ENCODE measurements around the gene CHRND. TPM values are rescaled to one million over a fixed set of nuclear protein-coding genes. Genes with fewer than 3 reads are reported as not detected.

Gene CHRND
- total and polyA plus RNA-seq, 2 of the 8 experiments (the other 6 are each of a cell fraction or from before 2014, with no cell fraction given): 0.24 TPM; not detected in 1

DNA sequence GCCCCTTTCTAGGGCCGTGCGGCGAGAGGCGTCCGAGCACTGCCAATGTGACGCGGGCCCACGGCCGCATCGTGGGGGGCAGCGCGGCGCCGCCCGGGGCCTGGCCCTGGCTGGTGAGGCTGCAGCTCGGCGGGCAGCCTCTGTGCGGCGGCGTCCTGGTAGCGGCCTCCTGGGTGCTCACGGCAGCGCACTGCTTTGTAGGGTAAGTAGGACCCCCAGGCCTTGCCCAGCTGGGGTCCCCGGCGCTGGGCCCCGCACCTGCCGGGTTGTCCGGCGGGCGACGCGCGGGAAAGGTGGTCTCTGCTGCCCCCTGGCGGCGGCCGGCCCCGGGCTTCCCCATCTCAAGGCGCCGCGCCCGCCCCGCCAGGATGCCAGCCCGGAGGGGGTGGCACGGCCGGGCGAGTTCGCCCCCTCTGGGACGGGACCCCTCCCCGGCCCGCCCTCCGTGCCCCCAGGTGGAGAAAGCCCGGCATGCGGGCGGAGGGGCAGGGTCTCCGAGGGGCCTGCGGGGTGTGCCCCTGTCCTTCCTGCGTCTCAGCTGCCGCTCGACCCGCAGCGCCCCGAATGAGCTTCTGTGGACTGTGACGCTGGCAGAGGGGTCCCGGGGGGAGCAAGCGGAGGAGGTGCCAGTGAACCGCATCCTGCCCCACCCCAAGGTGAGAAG, 3.9 kb upstream of the CHRND start (continued):
- TF ChIP-seq, protein P1, sequence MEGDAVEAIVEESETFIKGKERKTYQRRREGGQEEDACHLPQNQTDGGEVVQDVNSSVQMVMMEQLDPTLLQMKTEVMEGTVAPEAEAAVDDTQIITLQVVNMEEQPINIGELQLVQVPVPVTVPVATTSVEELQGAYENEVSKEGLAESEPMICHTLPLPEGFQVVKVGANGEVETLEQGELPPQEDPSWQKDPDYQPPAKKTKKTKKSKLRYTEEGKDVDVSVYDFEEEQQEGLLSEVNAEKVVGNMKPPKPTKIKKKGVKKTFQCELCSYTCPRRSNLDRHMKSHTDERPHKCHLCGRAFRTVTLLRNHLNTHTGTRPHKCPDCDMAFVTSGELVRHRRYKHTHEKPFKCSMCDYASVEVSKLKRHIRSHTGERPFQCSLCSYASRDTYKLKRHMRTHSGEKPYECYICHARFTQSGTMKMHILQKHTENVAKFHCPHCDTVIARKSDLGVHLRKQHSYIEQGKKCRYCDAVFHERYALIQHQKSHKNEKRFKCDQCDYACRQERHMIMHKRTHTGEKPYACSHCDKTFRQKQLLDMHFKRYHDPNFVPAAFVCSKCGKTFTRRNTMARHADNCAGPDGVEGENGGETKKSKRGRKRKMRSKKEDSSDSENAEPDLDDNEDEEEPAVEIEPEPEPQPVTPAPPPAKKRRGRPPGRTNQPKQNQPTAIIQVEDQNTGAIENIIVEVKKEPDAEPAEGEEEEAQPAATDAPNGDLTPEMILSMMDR (IDR thresholded peaks at IDR 0.05; ENCODE audit: control extremely low read depth in 1 of 3, insufficient read depth in 1 of 3, low read depth in 1 of 3, low read length in 3 of 3): peak in 2 of 3 experiments; percentile 56 to 88; a peak in 3 of 4 replicates
- TF ChIP-seq, protein P2, sequence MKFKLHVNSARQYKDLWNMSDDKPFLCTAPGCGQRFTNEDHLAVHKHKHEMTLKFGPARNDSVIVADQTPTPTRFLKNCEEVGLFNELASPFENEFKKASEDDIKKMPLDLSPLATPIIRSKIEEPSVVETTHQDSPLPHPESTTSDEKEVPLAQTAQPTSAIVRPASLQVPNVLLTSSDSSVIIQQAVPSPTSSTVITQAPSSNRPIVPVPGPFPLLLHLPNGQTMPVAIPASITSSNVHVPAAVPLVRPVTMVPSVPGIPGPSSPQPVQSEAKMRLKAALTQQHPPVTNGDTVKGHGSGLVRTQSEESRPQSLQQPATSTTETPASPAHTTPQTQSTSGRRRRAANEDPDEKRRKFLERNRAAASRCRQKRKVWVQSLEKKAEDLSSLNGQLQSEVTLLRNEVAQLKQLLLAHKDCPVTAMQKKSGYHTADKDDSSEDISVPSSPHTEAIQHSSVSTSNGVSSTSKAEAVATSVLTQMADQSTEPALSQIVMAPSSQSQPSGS (IDR thresholded peaks at IDR 0.05; ENCODE audit: low read length): no peak
- TF ChIP-seq KDM4A (IDR thresholded peaks at IDR 0.05; ENCODE audit: low read depth, low read length, severe bottlenecking): peak; percentile 66
- no peak for TF ChIP-seq TEAD4 (IDR thresholded peaks at IDR 0.05; ENCODE audit: low read depth, low read length)
- TF ChIP-seq ZNF274 (IDR thresholded peaks at IDR 0.05; ENCODE audit: borderline replicate concordance, extremely low read depth, low read length): no peak
